Peyer's patch (tissue), 4 donors: ENCODE data around the gene AP4M1.

Experiments used
- POLR2A ChIP-seq, 2 donors: fragments of 450-650 bp; IDR thresholded peaks; one replicate each; pipeline ENCODE4 v1.5.1; 2017; ENCODE audit warnings: antibody characterized with exemption in 2 of 2, mild to moderate bottlenecking in 2 of 2, moderate library complexity in 2 of 2
- TF ChIP-seq, protein P1 (sequence below), 6 experiments: fragments of 450-650 bp in 4 of 6; fragments of 200-600 bp in 2 of 6; sonication (generic) in 1 of 6; IDR thresholded peaks; one replicate each; pipeline ENCODE4 v1.5.1; 2017 to 2019; ENCODE audit warnings: antibody characterized with exemption in 6 of 6, mild to moderate bottlenecking in 3 of 6, moderate library complexity in 1 of 6

DNA sequence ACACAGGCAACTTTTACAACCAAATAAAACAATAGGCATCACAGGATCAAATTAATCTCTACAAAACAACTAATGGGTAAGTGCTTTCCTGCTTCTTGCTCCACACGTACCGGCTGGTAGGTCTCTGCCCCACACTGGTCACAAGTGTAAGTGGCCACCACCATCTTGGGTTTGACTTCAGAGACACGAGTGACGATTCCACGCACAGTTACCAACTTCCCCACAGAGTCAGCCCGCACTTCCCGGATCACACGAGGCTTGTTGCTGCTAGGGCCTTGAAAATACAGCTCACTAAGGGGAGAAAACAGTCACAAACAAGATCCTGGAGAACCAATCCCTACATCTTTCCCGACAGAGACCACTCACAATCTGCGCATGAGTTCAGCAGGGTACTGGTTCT, 2.5 kb upstream of the AP4M1 start:
- TF ChIP-seq POLR2A (IDR thresholded peaks at IDR 0.05): no peak
- TF ChIP-seq, protein P1, sequence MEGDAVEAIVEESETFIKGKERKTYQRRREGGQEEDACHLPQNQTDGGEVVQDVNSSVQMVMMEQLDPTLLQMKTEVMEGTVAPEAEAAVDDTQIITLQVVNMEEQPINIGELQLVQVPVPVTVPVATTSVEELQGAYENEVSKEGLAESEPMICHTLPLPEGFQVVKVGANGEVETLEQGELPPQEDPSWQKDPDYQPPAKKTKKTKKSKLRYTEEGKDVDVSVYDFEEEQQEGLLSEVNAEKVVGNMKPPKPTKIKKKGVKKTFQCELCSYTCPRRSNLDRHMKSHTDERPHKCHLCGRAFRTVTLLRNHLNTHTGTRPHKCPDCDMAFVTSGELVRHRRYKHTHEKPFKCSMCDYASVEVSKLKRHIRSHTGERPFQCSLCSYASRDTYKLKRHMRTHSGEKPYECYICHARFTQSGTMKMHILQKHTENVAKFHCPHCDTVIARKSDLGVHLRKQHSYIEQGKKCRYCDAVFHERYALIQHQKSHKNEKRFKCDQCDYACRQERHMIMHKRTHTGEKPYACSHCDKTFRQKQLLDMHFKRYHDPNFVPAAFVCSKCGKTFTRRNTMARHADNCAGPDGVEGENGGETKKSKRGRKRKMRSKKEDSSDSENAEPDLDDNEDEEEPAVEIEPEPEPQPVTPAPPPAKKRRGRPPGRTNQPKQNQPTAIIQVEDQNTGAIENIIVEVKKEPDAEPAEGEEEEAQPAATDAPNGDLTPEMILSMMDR (IDR thresholded peaks at IDR 0.05): no peak
